OCI-LY3 (cell line): Measurements from ENCODE around the gene LRP6.

Experiments used
- H2AFZ ChIP-seq: fragments of 200-600, 300-600 bp; shearing (Covaris generic); 2 replicates; pipeline ENCODE4 v1.6.0; 2014; ENCODE audit warnings: antibody characterized with exemption, low read depth, low read length
- H3K27ac ChIP-seq: fragments of 200-600, 300-600 bp; sonication (generic); 2 replicates; pipeline ENCODE4 v1.5.1; 2014; ENCODE audit warnings: mild to moderate bottlenecking, low read length, moderate library complexity, mixed read lengths
- H3K27me3 ChIP-seq: fragments of 200-600, 300-600 bp; sonication (generic); 2 replicates; pipeline ENCODE4 v1.6.1; 2014; ENCODE audit warnings: low read depth, low read length, mixed read lengths
- H3K36me3 ChIP-seq: fragments of 200-600, 300-600 bp; sonication (generic); replicated peaks from 2 replicates; pipeline ENCODE3; 2014; ENCODE audit warnings: low read depth, low read length, mixed read lengths
- H3K4me1 ChIP-seq: fragments of 300-600, 200-600 bp; sonication (generic); 2 replicates; pipeline ENCODE4 v1.6.1; 2014; ENCODE audit warnings: low read length, mixed read lengths
- H3K4me2 ChIP-seq: fragments of 200-600, 300-600 bp; sonication (generic); 2 replicates; pipeline ENCODE4 v1.6.1; 2014; ENCODE audit warnings: low read length, mixed read lengths
- H3K4me3 ChIP-seq: fragments of 300-600, 200-600 bp; sonication (generic); 2 replicates; pipeline ENCODE4 v1.5.1; 2014; ENCODE audit warnings: antibody characterized with exemption, mild to moderate bottlenecking, low read length, moderate library complexity
- H3K79me2 ChIP-seq: fragments of 300-600, 200-600 bp; shearing (Covaris generic); 2 replicates; pipeline ENCODE4 v1.6.1; 2014; ENCODE audit warnings: mild to moderate bottlenecking, low read length, mixed read lengths
- H3K9ac ChIP-seq: fragments of 300-600, 200-600 bp; shearing (Covaris generic); 2 replicates; pipeline ENCODE4 v1.6.0; 2014; ENCODE audit warnings: mild to moderate bottlenecking, low read length, moderate library complexity
- H3K9me3 ChIP-seq: fragments of 200-600, 300-600 bp; shearing (Covaris generic); 2 replicates; pipeline ENCODE4 v1.6.1; 2014; ENCODE audit warnings: low read length, mixed read lengths; ENCODE audit not compliant: insufficient read depth
- H4K20me1 ChIP-seq: fragments of 200-600, 300-600 bp; sonication (generic); 2 replicates; pipeline ENCODE4 v1.6.1; 2016; ENCODE audit warnings: low read length, mixed read lengths; ENCODE audit not compliant: insufficient read depth
- CTCF ChIP-seq: fragments of 200-600, 300-600 bp; sonication (generic); IDR thresholded peaks from 2 replicates; pipeline ENCODE4 v1.5.1; 2014; ENCODE audit warnings: antibody characterized with exemption, low read length, low read depth
- EZH2phosphoT487 ChIP-seq: fragments of 200-600 bp; shearing (Covaris generic); IDR thresholded peaks from 2 replicates; pipeline ENCODE4 v1.6.1; 2018; ENCODE audit warnings: antibody characterized with exemption, mixed run types, low read depth

LRP6 gene

DNA sequence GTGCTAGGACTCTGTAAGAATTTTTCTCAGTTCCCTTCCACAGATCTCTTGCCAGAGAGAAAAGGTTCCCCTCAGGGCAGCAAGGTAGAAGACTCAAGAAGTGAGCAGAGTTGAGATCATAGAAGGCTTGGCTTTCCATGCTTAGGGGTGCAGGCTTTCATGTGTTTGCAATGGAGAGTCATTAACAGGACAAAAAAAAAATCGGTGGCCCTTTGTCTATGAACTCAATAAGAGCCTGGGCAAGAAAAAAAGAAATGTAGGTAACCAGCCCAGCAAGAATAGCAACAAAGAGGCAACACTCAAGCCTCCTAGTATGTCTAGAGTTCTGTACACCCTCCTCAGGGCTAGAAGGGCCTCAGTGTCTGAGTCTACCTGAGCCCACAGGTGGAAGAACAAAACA, 23.4 kb upstream of the LRP6 start:
- no peak overlapping the region for H2AFZ ChIP-seq
- TF ChIP-seq CTCF = no peak
- TF ChIP-seq EZH2phosphoT487 = no peak

GRCh38 chr12:12286441-12286840, 19.6 kb upstream of the LRP6 start:
- no peak overlapping the region for H3K27ac ChIP-seq
- no peak overlapping the region for H3K4me2 ChIP-seq
- H3K36me3 ChIP-seq = no peaks in the 10 kb centered on the region
- no peak for TF ChIP-seq EZH2phosphoT487
- TF ChIP-seq CTCF = no peak
- no peak overlapping the region for H2AFZ ChIP-seq
- no peaks in the 10 kb centered on the region for H3K79me2 ChIP-seq
- no peak overlapping the region for H3K9ac ChIP-seq
- H3K9me3 ChIP-seq = no peaks in the 10 kb centered on the region
- H3K27me3 ChIP-seq = peaks cover 22% of the 10 kb centered on the region
- no peaks in the 10 kb centered on the region for H4K20me1 ChIP-seq
- H3K4me3 ChIP-seq = no peak overlapping the region
- H3K4me1 ChIP-seq = no peaks in the 10 kb centered on the region

More for the DNA sequence above, 23.4 kb upstream of the LRP6 start:
- Histone ChIP-seq H3K36me3 (no peaks in the 10 kb centered on the region), H3K9ac (no peak overlapping the region), H3K4me3 (no peak overlapping the region), H4K20me1 (no peaks in the 10 kb centered on the region), H3K79me2 (no peaks in the 10 kb centered on the region), H3K27me3 (0 out of 2 replicates have a peak, but pooled peaks cover 2% of the 10 kb centered on the region), H3K4me2 (no peak overlapping the region), H3K27ac (no peak overlapping the region), H3K4me1 (no peaks in the 10 kb centered on the region), H3K9me3 (no peaks in the 10 kb centered on the region)

- no peak overlapping the region for H3K9ac ChIP-seq
- no peaks in the 10 kb centered on the region for H3K4me1 ChIP-seq
- no peaks in the 10 kb centered on the region for H3K9me3 ChIP-seq
- H2AFZ ChIP-seq = no peak overlapping the region
- H3K4me3 ChIP-seq = no peak overlapping the region
- no peaks in the 10 kb centered on the region for H4K20me1 ChIP-seq
- TF ChIP-seq EZH2phosphoT487 (no peak), CTCF (no peak)
- H3K4me2 ChIP-seq = no peak overlapping the region
- H3K36me3 ChIP-seq = no peaks in the 10 kb centered on the region
- H3K79me2 ChIP-seq = no peaks in the 10 kb centered on the region
- peaks cover 25% of the 10 kb centered on the region for H3K27me3 ChIP-seq
- no peak overlapping the region for H3K27ac ChIP-seq
Observed at GRCh38 chr12:12282761-12283425, 16.0 kb upstream of the LRP6 start.

DNA sequence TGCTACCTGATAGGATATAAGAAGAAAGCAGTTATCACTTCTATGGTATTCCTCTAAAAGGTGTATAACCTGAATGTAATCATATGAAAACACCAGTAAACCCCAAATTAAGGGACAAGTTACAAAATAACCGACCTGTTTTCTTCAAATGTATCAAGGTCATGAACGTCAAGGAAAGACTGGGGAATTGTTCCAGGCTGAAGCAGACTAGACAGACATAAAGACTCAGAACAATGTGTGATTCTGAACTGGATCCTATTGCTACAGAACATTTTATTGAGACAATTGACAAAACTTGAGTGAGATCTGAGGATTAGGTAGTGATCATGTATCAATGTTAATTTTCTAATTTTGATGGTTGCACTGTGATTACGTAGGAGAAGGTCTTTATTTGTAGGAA, 15.4 kb upstream of the LRP6 start:
- TF ChIP-seq EZH2phosphoT487 (no peak), CTCF (no peak)
- Histone ChIP-seq H3K79me2 (no peaks in the 10 kb centered on the region), H3K27ac (no peak overlapping the region), H3K4me3 (no peak overlapping the region), H3K36me3 (no peaks in the 10 kb centered on the region), H3K9ac (no peak overlapping the region), H3K4me2 (no peak overlapping the region), H4K20me1 (no peaks in the 10 kb centered on the region), H3K4me1 (no peaks in the 10 kb centered on the region), H3K9me3 (0 out of 2 replicates have a peak, but pooled peaks cover 2% of the 10 kb centered on the region), H3K27me3 (peaks cover 25% of the 10 kb centered on the region), H2AFZ (no peak overlapping the region)
